GM12878 (cell line): ENCODE measurements around the gene SERTAD1. TPM values are rescaled to one million over a fixed set of nuclear protein-coding genes. Genes with fewer than 3 reads are reported as not detected.

Source experiments
- ATAC-seq: fragments of 200-7000 bp; cut with Tn5 transposase; 3 replicates; pipeline ENCODE4 v1.9.1; 2020; ENCODE audit warnings: mild to moderate bottlenecking, moderate library complexity
- BruUV-seq: library from RNA; stranded (reverse); fragments of 400-500 nt; replicated peaks from 2 replicates; lab custom pipeline; 2021; lab: Mats Ljungman, UMichigan
- CTCF ChIA-PET: fragments of 300-600 bp; sonication (Branson Sonifier 250); formaldehyde crosslinking; extraction: SDS; loops from one replicate; lab custom pipeline; 2021; ENCODE audit warnings: inconsistent platforms; lab: Yijun Ruan, JAX
- POLR2A ChIA-PET: fragments of 350-600 bp; formaldehyde crosslinking; extraction: SDS; loops from one replicate; lab custom pipeline; 2021; ENCODE audit warnings: inconsistent platforms; lab: Charles Lee
- RAD21 ChIA-PET: fragments of 300-600 bp; sonication (Branson Sonifier 250); formaldehyde crosslinking; loops from one replicate; lab custom pipeline; 2023; ENCODE audit warnings: antibody characterized with exemption; ENCODE audit not compliant: unreplicated experiment; lab: Charles Lee
- SMC1A ChIA-PET: fragments of 300-600 bp; sonication (Branson Sonifier 250); formaldehyde crosslinking; loops from one replicate; lab custom pipeline; 2023; ENCODE audit not compliant: unreplicated experiment, uncharacterized antibody; lab: Charles Lee
- DNase-seq: peaks from one replicate; pipeline ENCODE4 v3.0.0-alpha.2; 2011; ENCODE audit warnings: low read depth, low spot score
- FAIRE-seq: peaks from 3 replicates; lab custom pipeline; 2011; peaks lifted over from hg19 to GRCh38; lab: Jason Lieb, UNC
- H2AFZ ChIP-seq: 2 replicates; pipeline ENCODE4 v1.6.0; 2011; ENCODE audit warnings: low read depth, low read length, control low read depth; ENCODE audit not compliant: control insufficient read depth
- H3K27ac ChIP-seq: 2 replicates; pipeline ENCODE4 v1.5.1; 2011; ENCODE audit warnings: control low read depth; ENCODE audit not compliant: control insufficient read depth, insufficient read depth
- H3K27me3 ChIP-seq, 2 experiments: replicated peaks in 1 of 2; 2 replicates each; pipeline versions ENCODE4 v1.6.0 to v1.6.1; 2011; ENCODE audit warnings: low read length in 1 of 2; ENCODE audit not compliant: control insufficient read depth in 2 of 2, insufficient read depth in 2 of 2
- H3K36me3 ChIP-seq, 2 experiments: 2 replicates each; pipeline ENCODE4 v1.5.1; 2011; ENCODE audit warnings: low read length in 1 of 2; ENCODE audit not compliant: control insufficient read depth in 2 of 2, insufficient read depth in 2 of 2
- H3K4me1 ChIP-seq: 2 replicates; pipeline ENCODE4 v1.6.1; 2011; ENCODE audit warnings: mild to moderate bottlenecking, low read length, moderate library complexity, mixed read lengths; ENCODE audit not compliant: control insufficient read depth, insufficient read depth
- H3K4me2 ChIP-seq: 2 replicates; pipeline ENCODE4 v1.6.0; 2011; ENCODE audit warnings: control low read depth; ENCODE audit not compliant: control insufficient read depth, insufficient read depth
- H3K4me3 ChIP-seq: fragments of 200-600 bp; sonication (generic); 2 replicates; pipeline ENCODE4 v1.5.1; 2016
- H3K79me2 ChIP-seq: 2 replicates; pipeline ENCODE4 v1.6.0; 2011; ENCODE audit warnings: low read length; ENCODE audit not compliant: control insufficient read depth, insufficient read depth
- H3K9ac ChIP-seq: 2 replicates; pipeline ENCODE4 v1.8.0; 2011; ENCODE audit warnings: low read length, control low read depth, mixed read lengths; ENCODE audit not compliant: control insufficient read depth, insufficient read depth
- H3K9me3 ChIP-seq: replicated peaks from 3 replicates; pipeline ENCODE4 v1.5.1; 2011; ENCODE audit warnings: mild to moderate bottlenecking, low read length; ENCODE audit not compliant: control insufficient read depth, insufficient read depth
- H4K20me1 ChIP-seq: 2 replicates; pipeline ENCODE4 v1.6.0; 2011; ENCODE audit not compliant: control insufficient read depth, insufficient read depth
- CHD2 ChIP-seq: IDR thresholded peaks from 2 replicates; pipeline ENCODE4 v1.6.1; 2011; ENCODE audit warnings: low read depth, low read length, improper control_type of control experiment, borderline replicate concordance
- E2F8 ChIP-seq: fragments of 450-650 bp; IDR thresholded peaks from 2 replicates; pipeline ENCODE4 v1.6.1; 2018; ENCODE audit warnings: mild to moderate bottlenecking, low read depth, moderate library complexity; ENCODE audit not compliant: partially characterized antibody
- EGR1 ChIP-seq, 2 experiments: IDR thresholded peaks; 1 replicate in 1 of 2; 2 replicates in 1 of 2; pipeline ENCODE4 v1.6.1; 2011 to 2012; ENCODE audit warnings: low read depth in 2 of 2, low read length in 2 of 2, borderline replicate concordance in 1 of 2, mild to moderate bottlenecking in 1 of 2, moderate library complexity in 1 of 2
- GABPA ChIP-seq: IDR thresholded peaks from 2 replicates; pipeline ENCODE4 v1.6.1; 2014; ENCODE audit warnings: antibody characterized with exemption, low read depth, mild to moderate bottlenecking, inconsistent platforms
- IKZF1 ChIP-seq: fragments of 450-650 bp; conservative IDR thresholded peaks from 2 replicates; pipeline ENCODE4 v1.6.1; 2017; ENCODE audit warnings: antibody characterized with exemption, mild to moderate bottlenecking
- POU2F2 ChIP-seq: IDR thresholded peaks from 3 replicates; pipeline ENCODE4 v1.6.1; 2011; ENCODE audit warnings: low read depth, mild to moderate bottlenecking, low read length, borderline replicate concordance
- SUPT20H ChIP-seq: IDR thresholded peaks from 2 replicates; pipeline ENCODE4 v1.6.1; 2011; ENCODE audit warnings: low read depth, mild to moderate bottlenecking, low read length, moderate library complexity, borderline replicate concordance; ENCODE audit not compliant: control insufficient read depth
- WGBS: methylation state at CpG from one replicate; pipeline ENCODE4 v1.1.6; 2016; ENCODE audit warnings: low lambda C conversion rate; ENCODE audit not compliant: insufficient replicate concordance, insufficient coverage; ENCODE audit errors: missing lambda C conversion rate; 5-methylcytosine and 5-hydroxymethylcytosine counted together
- in situ Hi-C: fragments of 300-500 bp; cut with MboI; formaldehyde crosslinking; loops from 9 replicates; pipeline ENCODE4 v1.14.3; 2018; ENCODE audit warnings: mixed read lengths
- intact Hi-C: fragments of 100-400 bp; cut with micrococcal nuclease; formaldehyde crosslinking; loops from one replicate; pipeline ENCODE4 v1.14.2; 2022; ENCODE audit not compliant: unreplicated experiment
- polyA plus RNA-seq, 11 experiments: library from polyadenylated mRNA; depleted of rRNA in 4 of 11; unstranded in 6 of 11; stranded (reverse) in 5 of 11; fragments of >200 nt; fragmentation: Nextera tagmentation in 4 of 11; fragmentation: Illumina TruSeq in 1 of 11; extraction: Ambion mirVana in 4 of 11; extraction: Trizol in 1 of 11; gene quantifications; 1 replicate in 1 of 11; 2 replicates in 10 of 11; pipeline versions ENCODE4 v1.2.1 to v1.2.3, GENCODE V29; 2011 to 2016; ENCODE audit warnings: inconsistent platforms in 2 of 11, missing spikeins in 2 of 11, low read depth in 1 of 11
- total RNA-seq, 4 experiments: library from RNA; depleted of rRNA in 3 of 4; stranded (reverse); fragments of >200 nt in 3 of 4; fragmentation: Illumina TruSeq in 1 of 4; extraction: Trizol in 1 of 4; gene quantifications; 2 replicates each; pipeline versions ENCODE4 v1.2.1 to v1.2.3, GENCODE V29; 2013 to 2021

The SERTAD1 gene
- total and polyA plus RNA-seq, 10 of the 15 experiments (the other 5 are each of a cell fraction or from before 2014, with no cell fraction given) = 0.23 to 14.2 (median 8.0) TPM

GRCh38 chr19:40441719-40442253 is 16.0 kb upstream of the SERTAD1 start (continued):
- TF ChIP-seq GABPA = no peak
- no peak for TF ChIP-seq CHD2
- no peak for TF ChIP-seq POU2F2
- TF ChIP-seq SUPT20H = no peak

GRCh38 chr19:40438284-40438683 is 12.5 kb upstream of the SERTAD1 start:
- Histone ChIP-seq H3K36me3 (peaks cover 8 to 15% of the 10 kb centered on the region in 2 experiments; a peak in 3 of 4 replicates), H3K27me3 (no peaks in the 10 kb centered on the region), H2AFZ (no peak overlapping the region), H3K4me3 (no peak overlapping the region), H3K79me2 (peaks cover 20% of the 10 kb centered on the region), H3K9me3 (no peaks in the 10 kb centered on the region), H3K4me2 (no peak overlapping the region), H3K9ac (no peak overlapping the region), H4K20me1 (no peaks in the 10 kb centered on the region), H3K27ac (no peak overlapping the region), H3K4me1 (peaks cover 22% of the 10 kb centered on the region)
- intact Hi-C loops (no loop called here), in situ Hi-C loops (no loop called here)
- WGBS = 96% methylated on average over 3 of the region's 3 CpGs
- ChIA-PET SMC1A (interaction anchor here (0.9 to 1.4 kb wide), 6 partner anchors 12 to 35 kb away, joined by 3 to 6 read pairs (median 4); partner anchors contain the start of genes BLVRB and SERTAD1), CTCF (interaction anchor here (1.3 to 1.5 kb wide), 2 partner anchors 12 to 17 kb away, joined by 5 to 7 read pairs; partner anchors contain the start of gene SERTAD1), POLR2A (interaction anchor here (0.6 to 1.9 kb wide), 5 partner anchors 12 to 200 kb away, joined by 3 to 7 read pairs (median 4); partner anchors contain the start of gene SERTAD1), RAD21 (interaction anchor here (0.7 to 1.1 kb wide), 2 partner anchors 12 to 28 kb away, joined by 3 read pairs; partner anchors contain the start of gene SERTAD1)
- TF ChIP-seq IKZF1 (no peak), EGR1 (IDR thresholded peaks at IDR 0.05; ENCODE audit: borderline replicate concordance in 1 of 2, low read depth in 2 of 2, low read length in 2 of 2) (no peak), E2F8 (no peak)
- ATAC-seq = no peak
- DNase-seq = no peak
- no peak for FAIRE-seq
- BruUV-seq = no TSS peak
